HG02840 (cell line): ENCODE measurements around the gene ZDHHC8.
"Not testable (repeated sequence)": the region's sequence is repeated elsewhere in the genome, so short reads cannot be mapped to it uniquely, and the experiment has no call there.

Experiments used
- ATAC-seq: cut with Tn5 transposase; IDR thresholded peaks from one replicate; pipeline ENCODE4 v1.9.1; 2021; ENCODE audit warnings: mild to moderate bottlenecking, moderate library complexity, moderate number of reproducible peaks; ENCODE audit not compliant: unreplicated experiment, low FRiP score

The ZDHHC8 gene

GRCh38 chr22:20156042-20156389, 24.4 kb downstream of the ZDHHC8 start:
- ATAC-seq, result no peak

- no peak for ATAC-seq
Measured at GRCh38 chr22:20156611-20157429, 25.2 kb downstream of the ZDHHC8 start.

GRCh38 chr22:20157430-20158183, 26.0 kb downstream of the ZDHHC8 start:
- ATAC-seq, result no peak

- ATAC-seq, result no peak
Measured at GRCh38 chr22:20158391-20159036, 26.9 kb downstream of the ZDHHC8 start.

- ATAC-seq, result no peak
Measured at GRCh38 chr22:20159076-20159475, 27.5 kb downstream of the ZDHHC8 start.

GRCh38 chr22:20159531-20159930, 27.9 kb downstream of the ZDHHC8 start:
- not testable (repeated sequence) for ATAC-seq

- no peak for ATAC-seq
Measured at GRCh38 chr22:20160041-20160440, 28.4 kb downstream of the ZDHHC8 start.

- no peak for ATAC-seq
Measured at GRCh38 chr22:20164863-20165262, 33.3 kb downstream of the ZDHHC8 start.

- ATAC-seq, result no peak
Measured at GRCh38 chr22:20165421-20165820, 33.8 kb downstream of the ZDHHC8 start.

GRCh38 chr22:20165913-20166312, 34.3 kb downstream of the ZDHHC8 start:
- ATAC-seq, result no peak

GRCh38 chr22:20166703-20167102, 35.1 kb downstream of the ZDHHC8 start:
- ATAC-seq, result no peak

GRCh38 chr22:20167643-20168322, 36.2 kb downstream of the ZDHHC8 start:
- no peak for ATAC-seq

- no peak for ATAC-seq
Measured at GRCh38 chr22:20169253-20169822, 37.7 kb downstream of the ZDHHC8 start.

- ATAC-seq, result no peak
Measured at GRCh38 chr22:20170170-20170569, 38.6 kb downstream of the ZDHHC8 start.

- no peak for ATAC-seq
Measured at GRCh38 chr22:20171288-20172140, 39.9 kb downstream of the ZDHHC8 start.

GRCh38 chr22:20172141-20172613, 40.6 kb downstream of the ZDHHC8 start:
- ATAC-seq, result no peak

GRCh38 chr22:20173246-20173645, 41.6 kb downstream of the ZDHHC8 start:
- no peak for ATAC-seq

- ATAC-seq, result no peak
Measured at GRCh38 chr22:20173772-20174171, 42.2 kb downstream of the ZDHHC8 start.
